ENCODE data around the gene CA5A. TPM values are rescaled to one million over a fixed set of nuclear protein-coding genes. Genes with fewer than 3 reads are reported as not detected.
"Not testable (repeated sequence)": the region's sequence is repeated elsewhere in the genome, so short reads cannot be mapped to it uniquely, and the experiment has no call there.

The CA5A gene
- total RNA-seq, 4 donors from 2014 or later = not detected

GRCh38 chr16:87982581-87983041, 46.3 kb upstream of the CA5A start:
- peaks cover 0 to 58% of the 10 kb centered on the region in 2 donors for H3K36me3 ChIP-seq
- no peaks in the 10 kb centered on the region for H3K27me3 ChIP-seq
- no peak overlapping the region for H3K27ac ChIP-seq
- no peak for ATAC-seq
- 78% methylated on average over 6 of the region's 17 CpGs; no CpG with 5 or more reads in 1 of the 2 donors for WGBS, 2 donors (ENCODE audit: low coverage in 1 of 2)
- H3K9me3 ChIP-seq = no peaks in the 10 kb centered on the region
- peaks cover 0 to 7% (median 0%) of the 10 kb centered on the region in 3 donors for H3K4me1 ChIP-seq
- H3K4me3 ChIP-seq = no peak overlapping the region
- TF ChIP-seq EP300 (IDR thresholded peaks at IDR 0.05) = no peak
- TF ChIP-seq POLR2AphosphoS5 (IDR thresholded peaks at IDR 0.05) = peak; percentile 66
- TF ChIP-seq CTCF (IDR thresholded peaks at IDR 0.05) = no peak
- TF ChIP-seq POLR2A (IDR thresholded peaks at IDR 0.05) = no peak

GRCh38 chr16:87981376-87981775, 45.0 kb upstream of the CA5A start:
- not testable (repeated sequence) for ATAC-seq, H3K9me3 ChIP-seq, H3K4me1 ChIP-seq, H3K27me3 ChIP-seq, H3K27ac ChIP-seq, H3K4me3 ChIP-seq
- peaks cover 0 to 56% of the 10 kb centered on the region in 2 donors for H3K36me3 ChIP-seq
- 92% methylated on average over 4 of the region's 4 CpGs; no CpG with 5 or more reads in 1 of the 2 donors for WGBS, 2 donors (ENCODE audit: low coverage in 1 of 2)

GRCh38 chr16:87979911-87980630, 43.7 kb upstream of the CA5A start:
- ATAC-seq, H3K4me1 ChIP-seq, H3K4me3 ChIP-seq, H3K9me3 ChIP-seq, H3K27me3 ChIP-seq, H3K27ac ChIP-seq: not testable (repeated sequence)
- 72 to 79% methylated on average over 10 to 12 of the region's 12 CpGs for WGBS, 2 donors (ENCODE audit: low coverage in 1 of 2)
- H3K36me3 ChIP-seq = peaks cover 0 to 51% of the 10 kb centered on the region in 2 donors

GRCh38 chr16:87979352-87979751, 43.0 kb upstream of the CA5A start:
- Histone ChIP-seq H3K27ac (no peak overlapping the region), H3K4me3 (no peak overlapping the region), H3K27me3 (no peaks in the 10 kb centered on the region), H3K36me3 (peaks cover 0 to 47% of the 10 kb centered on the region in 2 donors), H3K9me3 (no peaks in the 10 kb centered on the region), H3K4me1 (peaks cover 0 to 7% (median 0%) of the 10 kb centered on the region in 3 donors)
- 97% methylated on average over 4 to 7 of the region's 8 CpGs for WGBS, 2 donors (ENCODE audit: low coverage in 1 of 2)
- ATAC-seq = no peak
- no peak for TF ChIP-seq EP300 (IDR thresholded peaks at IDR 0.05)
- TF ChIP-seq POLR2A (IDR thresholded peaks at IDR 0.05) = no peak
- TF ChIP-seq POLR2AphosphoS5 (IDR thresholded peaks at IDR 0.05) = no peak
- no peak for TF ChIP-seq CTCF (IDR thresholded peaks at IDR 0.05)

- 83 to 93% methylated on average over 5 of the region's 5 CpGs for WGBS, 2 donors (ENCODE audit: low coverage in 1 of 2)
- ATAC-seq = no peak
Observed at GRCh38 chr16:87978127-87978526, 41.8 kb upstream of the CA5A start.

More at GRCh38 chr16:87978127-87978526, 41.8 kb upstream of the CA5A start:
- Histone ChIP-seq H3K36me3 (peaks cover 0 to 43% of the 10 kb centered on the region in 2 donors), H3K27me3 (no peaks in the 10 kb centered on the region), H3K27ac (no peak overlapping the region), H3K9me3 (peaks cover 0 to 2% (median 0%) of the 10 kb centered on the region in 3 donors), H3K4me1 (peaks cover 0 to 2% (median 0%) of the 10 kb centered on the region in 3 donors), H3K4me3 (no peak overlapping the region)
- TF ChIP-seq CTCF (IDR thresholded peaks at IDR 0.05) = no peak
- TF ChIP-seq EP300 (IDR thresholded peaks at IDR 0.05) = no peak
- no peak for TF ChIP-seq POLR2AphosphoS5 (IDR thresholded peaks at IDR 0.05)
- no peak for TF ChIP-seq POLR2A (IDR thresholded peaks at IDR 0.05)

Data from gastroesophageal sphincter (tissue), 4 donors.